HG03439 (cell line): ENCODE measurements around the gene UQCRC1.
"Not testable (repeated sequence)": the region's sequence is repeated elsewhere in the genome, so short reads cannot be mapped to it uniquely, and the experiment has no call there.

ENCODE experiments used
- ATAC-seq: cut with Tn5 transposase; IDR thresholded peaks from one replicate; pipeline ENCODE4 v1.9.1; 2021; ENCODE audit warnings: mild to moderate bottlenecking, moderate library complexity; ENCODE audit not compliant: unreplicated experiment

Gene UQCRC1

DNA sequence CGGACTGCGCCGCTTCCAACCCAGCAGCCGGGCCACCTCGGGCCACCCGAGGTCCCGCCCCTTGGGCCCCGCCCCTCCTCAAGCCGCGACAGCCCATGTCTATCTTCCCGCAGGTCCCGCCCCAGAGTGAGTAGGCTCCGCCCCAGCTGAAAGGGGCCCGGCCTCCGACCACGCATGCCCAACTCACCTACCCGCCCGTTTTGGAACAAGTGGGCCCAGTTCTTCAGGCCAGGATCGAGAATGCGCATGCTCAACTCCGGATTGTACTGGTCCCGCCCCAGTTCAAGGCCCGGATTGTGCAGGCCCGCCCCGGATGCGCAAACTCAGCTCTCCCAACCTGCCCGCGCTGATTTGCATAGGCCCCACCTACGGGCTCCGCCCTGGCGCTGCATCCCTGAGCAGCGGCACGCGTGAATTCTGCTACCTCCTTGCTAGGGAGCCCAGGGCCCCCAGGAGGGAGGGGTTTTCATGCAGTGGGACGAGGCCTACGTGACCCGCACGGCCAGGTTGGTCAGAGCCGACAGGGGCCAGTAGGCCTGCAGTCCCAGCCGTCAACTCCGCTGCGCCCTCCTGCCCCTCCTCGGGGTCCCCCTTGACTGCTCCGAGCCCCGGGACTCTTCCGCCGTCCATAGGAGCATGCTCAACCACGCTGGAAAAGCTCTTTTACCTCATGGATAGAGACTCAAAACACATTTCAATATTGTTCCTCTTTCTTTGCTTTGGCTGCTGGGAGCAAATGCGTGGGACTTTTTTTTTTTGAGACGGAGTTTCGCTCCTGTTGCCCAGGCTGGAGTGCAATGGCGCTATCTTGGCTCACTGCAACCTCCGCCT is 52.4 kb downstream of the UQCRC1 start, which contains the start of gene PFKFB4:
Gene PFKFB4 (minus strand): TSS at position 8 of the 831 bp plus-strand sequence. CDS start 26 bp downstream, outside the sequence.
- peak; percentile 83 for ATAC-seq

GRCh38 chr3:48555949-48556795 is 53.3 kb downstream of the UQCRC1 start:
- no peak for ATAC-seq

- no peak for ATAC-seq
These were observed 54.1 kb downstream of the UQCRC1 start for GRCh38 chr3:48555231-48555948.

DNA sequence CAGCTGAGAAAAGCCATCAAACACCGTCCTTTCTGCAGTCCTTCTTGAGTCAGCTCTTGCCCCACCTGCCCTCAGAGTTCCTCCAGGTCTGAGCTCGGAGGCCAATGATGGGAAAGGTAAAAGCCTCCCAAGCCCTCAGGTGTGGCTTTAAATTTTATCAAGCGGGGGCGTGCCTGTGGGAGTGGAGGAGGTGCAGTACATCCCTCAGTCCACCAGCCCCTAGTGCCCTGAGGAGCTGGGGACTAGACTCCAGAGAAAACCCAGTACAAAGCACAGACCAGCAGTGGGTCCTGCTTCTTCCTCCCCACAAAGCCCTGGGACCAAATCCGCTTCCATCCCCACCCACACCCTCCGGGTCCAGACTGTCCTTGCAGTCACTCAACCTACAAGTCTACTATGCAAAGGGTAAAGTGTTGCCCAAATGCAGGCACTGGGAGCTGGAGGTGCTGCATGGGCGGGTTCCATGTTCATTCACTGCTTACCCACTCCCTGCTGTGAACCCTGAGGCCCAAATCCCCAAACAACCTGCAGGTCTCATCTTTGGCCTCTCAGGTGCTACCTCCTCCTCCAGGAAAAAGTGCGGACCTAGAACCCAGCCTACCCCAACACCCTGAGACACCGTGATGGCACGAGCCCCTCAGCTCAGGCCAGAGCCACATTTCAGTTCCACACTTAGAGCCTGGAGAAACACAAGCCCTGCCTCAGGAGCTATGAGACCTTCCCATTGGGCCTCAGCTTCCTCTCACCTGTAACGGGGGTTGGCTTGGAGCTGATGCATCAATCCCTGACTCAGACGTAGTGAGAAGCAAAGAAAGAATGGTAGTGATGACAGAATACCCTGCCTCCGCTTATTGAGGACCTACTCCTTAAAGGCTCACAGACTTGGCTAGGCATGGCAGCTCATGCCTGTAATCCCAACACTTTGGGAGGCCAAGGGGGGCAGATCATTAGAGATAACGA is 55.3 kb downstream of the UQCRC1 start:
- no peak for ATAC-seq

- ATAC-seq, result no peak
These were observed 56.1 kb downstream of the UQCRC1 start for GRCh38 chr3:48553361-48553760.

DNA sequence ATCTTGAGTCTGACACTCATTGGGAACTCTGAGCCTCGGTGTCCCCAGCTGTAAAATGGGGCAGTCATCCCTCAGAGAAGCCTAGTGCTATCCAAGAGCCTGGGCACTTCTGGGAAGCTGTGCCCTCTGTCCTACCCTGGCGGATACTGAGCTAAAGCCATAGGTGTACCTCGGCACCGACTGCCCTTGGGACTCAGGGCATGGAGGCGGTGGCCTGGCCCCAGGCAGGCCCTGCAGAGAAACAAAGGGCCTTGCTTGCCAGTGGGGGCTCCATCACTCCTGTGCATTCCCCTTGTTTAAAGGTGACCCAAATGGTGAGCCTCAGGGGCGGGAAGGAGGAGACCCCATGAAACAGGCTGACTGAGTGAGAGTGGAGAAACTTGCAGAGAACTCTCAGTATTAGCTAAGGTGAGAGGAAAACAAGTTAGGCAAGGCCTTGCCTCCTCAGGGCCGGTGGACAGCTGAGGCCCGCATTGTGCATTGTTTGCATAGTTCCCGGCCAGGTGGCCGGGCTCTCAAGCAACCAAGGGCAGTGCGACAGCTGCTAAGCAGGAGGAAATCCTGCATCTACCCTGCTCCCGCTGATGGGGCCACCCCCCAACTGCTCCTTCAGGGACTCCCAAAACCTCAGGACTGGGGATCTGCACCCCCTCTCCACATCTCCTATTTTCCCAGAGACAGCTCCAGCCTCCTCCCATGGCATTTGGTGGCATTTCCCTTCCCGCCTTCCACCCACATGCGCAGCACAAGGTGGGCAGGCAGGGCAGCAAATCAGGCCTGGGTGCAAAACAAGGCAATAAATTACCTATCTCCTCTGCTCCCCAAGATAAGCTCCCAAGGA is 57.1 kb downstream of the UQCRC1 start:
- ATAC-seq, result no peak

DNA sequence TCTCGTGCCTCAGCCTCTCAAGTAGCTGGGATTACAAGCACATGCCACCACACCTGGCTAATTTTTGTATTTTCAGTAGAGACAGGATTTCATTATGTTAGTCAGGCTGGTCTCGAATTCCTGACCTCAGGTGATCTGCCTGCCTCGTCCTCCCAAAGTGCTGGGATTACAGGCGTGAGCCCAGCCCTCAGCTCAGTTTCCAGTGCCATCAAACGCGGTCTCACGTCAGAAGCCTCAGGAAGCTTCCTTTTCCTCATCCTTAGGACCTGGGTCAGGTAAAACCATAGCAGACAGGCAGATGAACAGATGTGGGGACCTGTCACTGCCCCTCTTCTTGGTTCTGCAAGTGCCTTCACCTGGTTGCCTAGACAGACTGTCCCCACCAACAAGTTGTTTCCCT is 57.8 kb downstream of the UQCRC1 start:
- ATAC-seq, result not testable (repeated sequence)
